H9 (cell line): ENCODE results near the gene FBXO42. TPM values are rescaled to one million over a fixed set of nuclear protein-coding genes. Genes with fewer than 3 reads are reported as not detected.
A peak's percentile ranks its signal among the peaks of the same experiment; 100 is the strongest.

Source experiments
- DNase-seq: peaks from one replicate; pipeline ENCODE4 v3.0.0-alpha.2; 2017
- H2AFZ ChIP-seq: one replicate; pipeline ENCODE4 v1.6.1; 2013; ENCODE audit warnings: mild to moderate bottlenecking, low read length, control low read depth, moderate library complexity
- H2AK5ac ChIP-seq: 2 replicates; pipeline ENCODE4 v1.6.1; 2013; ENCODE audit warnings: low read length, control low read depth, mixed read lengths; ENCODE audit not compliant: insufficient read length
- H2BK120ac ChIP-seq: one replicate; pipeline ENCODE4 v1.6.1; 2013; ENCODE audit warnings: low read depth, mild to moderate bottlenecking, low read length, control low read depth, inconsistent platforms; ENCODE audit not compliant: poor library complexity, severe bottlenecking
- H2BK12ac ChIP-seq: 2 replicates; pipeline ENCODE4 v1.6.1; 2013; ENCODE audit warnings: low read length, control low read depth, mixed read lengths, low read depth; ENCODE audit not compliant: insufficient read length
- H2BK15ac ChIP-seq: 2 replicates; pipeline ENCODE4 v1.6.1; 2013; ENCODE audit warnings: low read depth, low read length, control low read depth
- H2BK20ac ChIP-seq: one replicate; pipeline ENCODE4 v1.6.1; 2013; ENCODE audit warnings: low read depth, mild to moderate bottlenecking, low read length, control low read depth, inconsistent platforms; ENCODE audit not compliant: poor library complexity, severe bottlenecking
- H2BK5ac ChIP-seq: 2 replicates; pipeline ENCODE4 v1.6.1; 2013; ENCODE audit warnings: low read length, control low read depth, mixed read lengths; ENCODE audit not compliant: insufficient read length
- H3K14ac ChIP-seq: 2 replicates; pipeline ENCODE4 v1.6.1; 2013; ENCODE audit warnings: low read length, control low read depth; ENCODE audit not compliant: insufficient read depth
- H3K18ac ChIP-seq: 2 replicates; pipeline ENCODE4 v1.6.1; 2013; ENCODE audit warnings: low read depth, mild to moderate bottlenecking, mixed read lengths, low read length, control low read depth; ENCODE audit not compliant: insufficient read length
- H3K23ac ChIP-seq: 2 replicates; pipeline ENCODE4 v1.6.1; 2013; ENCODE audit warnings: low read length, control low read depth, mixed read lengths, low read depth; ENCODE audit not compliant: insufficient read length
- H3K23me2 ChIP-seq: 2 replicates; pipeline ENCODE4 v1.6.1; 2013; ENCODE audit warnings: low read depth, mild to moderate bottlenecking, mixed read lengths, low read length, control low read depth; ENCODE audit not compliant: insufficient read length, poor library complexity, severe bottlenecking
- H3K27ac ChIP-seq: 2 replicates; pipeline ENCODE4 v1.5.1; 2013; ENCODE audit warnings: low read length, control low read depth, mixed read lengths, low read depth; ENCODE audit not compliant: insufficient read length
- H3K27me3 ChIP-seq: 2 replicates; pipeline ENCODE4 v1.6.1; 2013; ENCODE audit warnings: low read length, control low read depth, inconsistent platforms; ENCODE audit not compliant: insufficient read depth
- H3K4ac ChIP-seq: 2 replicates; pipeline ENCODE4 v1.6.1; 2013; ENCODE audit warnings: low read depth, mild to moderate bottlenecking, control low read depth, inconsistent platforms, low read length, moderate library complexity
- H3K4me1 ChIP-seq: 2 replicates; pipeline ENCODE4 v1.6.1; 2013; ENCODE audit warnings: low read length, control low read depth, inconsistent platforms; ENCODE audit not compliant: insufficient read depth
- H3K4me2 ChIP-seq: 2 replicates; pipeline ENCODE4 v1.6.1; 2013; ENCODE audit warnings: low read length, control low read depth, mixed read lengths; ENCODE audit not compliant: insufficient read length, insufficient read depth
- H3K56ac ChIP-seq: 2 replicates; pipeline ENCODE4 v1.6.1; 2013; ENCODE audit warnings: low read depth, mild to moderate bottlenecking, mixed read lengths, low read length, control low read depth; ENCODE audit not compliant: insufficient read length
- H3K79me1 ChIP-seq: 2 replicates; pipeline ENCODE4 v1.6.1; 2013; ENCODE audit warnings: low read depth, mild to moderate bottlenecking, moderate library complexity, low read length, control low read depth, inconsistent platforms; ENCODE audit not compliant: insufficient read depth, poor library complexity, severe bottlenecking
- H3K79me2 ChIP-seq: 2 replicates; pipeline ENCODE4 v1.6.1; 2013; ENCODE audit warnings: low read length, control low read depth, inconsistent platforms; ENCODE audit not compliant: insufficient read depth
- H3K9ac ChIP-seq: 2 replicates; pipeline ENCODE4 v1.6.1; 2013; ENCODE audit warnings: low read length, control low read depth, mixed read lengths; ENCODE audit not compliant: insufficient read length; ENCODE audit errors: extremely low read depth
- H3K9me3 ChIP-seq: one replicate; pipeline ENCODE4 v1.6.1; 2013; ENCODE audit warnings: low read depth, low read length, inconsistent platforms; ENCODE audit not compliant: control insufficient read depth
- H3T11ph ChIP-seq: one replicate; pipeline ENCODE4 v1.6.1; 2013; ENCODE audit warnings: mild to moderate bottlenecking, low read length, control low read depth, inconsistent platforms
- H4K20me1 ChIP-seq: one replicate; pipeline ENCODE4 v1.6.1; 2013; ENCODE audit not compliant: control insufficient read depth, insufficient read length, insufficient read depth
- H4K5ac ChIP-seq: 2 replicates; pipeline ENCODE4 v1.6.1; 2013; ENCODE audit warnings: low read depth, mild to moderate bottlenecking, mixed read lengths, low read length, control low read depth; ENCODE audit not compliant: insufficient read length
- H4K8ac ChIP-seq: replicated peaks from 2 replicates; pipeline ENCODE4 v1.6.1; 2013; ENCODE audit warnings: low read length, control low read depth, mixed read lengths, low read depth; ENCODE audit not compliant: insufficient read length
- H4K91ac ChIP-seq: 2 replicates; pipeline ENCODE4 v1.6.1; 2013; ENCODE audit warnings: low read depth, mild to moderate bottlenecking, moderate library complexity, mixed read lengths, low read length, control low read depth; ENCODE audit not compliant: insufficient read length
- H3K27ac Mint-ChIP-seq, 3 experiments: 2 replicates in 2 of 3; 3 replicates in 1 of 3; pipeline ENCODE4 v1.8.0; 2020 to 2021; ENCODE audit warnings: mixed read lengths in 3 of 3, mild to moderate bottlenecking in 1 of 3, moderate library complexity in 1 of 3
- H3K27me3 Mint-ChIP-seq: 2 replicates; pipeline ENCODE4 v1.8.0; 2021; ENCODE audit warnings: low read depth, mild to moderate bottlenecking, moderate library complexity, mixed read lengths
- H3K36me3 Mint-ChIP-seq, 3 experiments: 2 replicates in 2 of 3; 3 replicates in 1 of 3; pipeline ENCODE4 v1.8.0; 2020 to 2021; ENCODE audit warnings: low read depth in 3 of 3, mixed read lengths in 3 of 3; ENCODE audit not compliant: insufficient read depth in 1 of 3
- H3K4me1 Mint-ChIP-seq, 2 experiments: 2 replicates each; pipeline ENCODE4 v1.8.0; 2020; ENCODE audit warnings: mixed read lengths in 2 of 2
- H3K4me3 Mint-ChIP-seq, 2 experiments: 2 replicates in 1 of 2; 3 replicates in 1 of 2; pipeline ENCODE4 v1.8.0; 2020 to 2021; ENCODE audit warnings: mild to moderate bottlenecking in 2 of 2, mixed read lengths in 2 of 2, moderate library complexity in 1 of 2
- H3K9me3 Mint-ChIP-seq, 2 experiments: 2 replicates in 1 of 2; 3 replicates in 1 of 2; pipeline ENCODE4 v1.8.0; 2020; ENCODE audit warnings: mild to moderate bottlenecking in 2 of 2, mixed read lengths in 2 of 2, moderate library complexity in 1 of 2
- CTCF ChIP-seq: fragments of 200-600 bp; sonication (generic); conservative IDR thresholded peaks from 3 replicates; pipeline ENCODE4 v1.8.0; 2021; ENCODE audit warnings: antibody characterized with exemption, mild to moderate bottlenecking
- WGBS: extraction: QIAGEN DNeasy Blood & Tissue Kit; methylation state at CpG from one replicate; pipeline ENCODE4 v1.1.7; 2013; ENCODE audit warnings: missing lambda C conversion rate, low lambda C conversion rate, mixed read lengths; ENCODE audit not compliant: insufficient read length; ENCODE audit errors: extremely low coverage; 5-methylcytosine and 5-hydroxymethylcytosine counted together
- total RNA-seq: library from RNA; stranded (reverse); gene quantifications from 2 replicates; pipeline ENCODE4 v1.2.1, GENCODE V29; 2021

The FBXO42 gene
- total RNA-seq, 1 experiment from 2014 or later, result 17.4 TPM

- peaks cover 35 to 37% of the 10 kb centered on the region in 2 experiments for H3K4me1 Mint-ChIP-seq
- no peak for TF ChIP-seq CTCF
- peaks cover 11 to 48% (median 43%) of the 10 kb centered on the region in 3 experiments; a peak in 6 of 7 replicates for H3K36me3 Mint-ChIP-seq
- Histone ChIP-seq H3K14ac (no peak overlapping the region), H2BK12ac (no peak overlapping the region), H3K9ac (no peak overlapping the region), H4K20me1 (peaks cover 5% of the 10 kb centered on the region), H4K8ac (no peak overlapping the region), H2AFZ (no peak overlapping the region), H2AK5ac (no peak overlapping the region), H2BK120ac (no peak overlapping the region), H3K23me2 (no peaks in the 10 kb centered on the region), H4K5ac (no peak overlapping the region), H2BK15ac (no peak overlapping the region), H2BK5ac (no peak overlapping the region), H3K4me2 (no peak overlapping the region), H3K18ac (no peak overlapping the region), H3K27ac (no peak overlapping the region), H3K23ac (no peak overlapping the region), H4K91ac (no peak overlapping the region), H3K56ac (no peak overlapping the region), H2BK20ac (no peak overlapping the region), H3K79me1 (peaks cover 19% of the 10 kb centered on the region), H3T11ph (no peak overlapping the region), H3K9me3 (no peaks in the 10 kb centered on the region), H3K27me3 (no peaks in the 10 kb centered on the region), H3K4ac (no peak overlapping the region), H3K4me1 (peaks cover 6% of the 10 kb centered on the region; the same call in 1 of the 2 replicates), H3K79me2 (peaks cover 18% of the 10 kb centered on the region; the same call in 1 of the 2 replicates)
- no peak for DNase-seq
- WGBS, result no CpG with 5 or more reads among the region's 10 CpGs
- H3K27me3 Mint-ChIP-seq, result no peaks in the 10 kb centered on the region
- no peak overlapping the region for H3K4me3 Mint-ChIP-seq
- H3K27ac Mint-ChIP-seq, result peak overlapping the region in 2 of 3 experiments; percentile 68 to 86; a peak in 4 of 7 replicates
- no peaks in the 10 kb centered on the region for H3K9me3 Mint-ChIP-seq
These were observed 41.6 kb upstream of the FBXO42 start for GRCh38 chr1:16393570-16394521.
